Hepatocyte (in vitro differentiated cells): ENCODE results near the gene MKRN2OS. TPM values are rescaled to one million over a fixed set of nuclear protein-coding genes. Genes with fewer than 3 reads are reported as not detected.
A peak's percentile ranks its signal among the peaks of the same experiment; 100 is the strongest.

Experiments
- DNase-seq: peaks from one replicate; pipeline ENCODE4 v3.0.0-alpha.2; 2016; ENCODE audit warnings: low spot score
- H2AFZ ChIP-seq: fragments of 200-600 bp; sonication (generic); 2 replicates; pipeline ENCODE4 v1.6.0; 2016; ENCODE audit warnings: antibody characterized with exemption, mild to moderate bottlenecking
- H3K27ac ChIP-seq: fragments of 200-600 bp; sonication (generic); 2 replicates; pipeline ENCODE4 v1.5.1; 2016; ENCODE audit warnings: mild to moderate bottlenecking
- H3K27me3 ChIP-seq: fragments of 200-600 bp; sonication (generic); 2 replicates; pipeline ENCODE4 v1.6.1; 2016
- H3K36me3 ChIP-seq: fragments of 200-600 bp; sonication (generic); replicated peaks from 2 replicates; pipeline ENCODE4 v1.5.1; 2016; ENCODE audit warnings: low read depth; ENCODE audit not compliant: insufficient read depth
- H3K4me1 ChIP-seq: fragments of 200-600 bp; sonication (generic); 2 replicates; pipeline ENCODE4 v1.5.1; 2016; ENCODE audit warnings: mild to moderate bottlenecking, moderate library complexity; ENCODE audit not compliant: insufficient read depth
- H3K4me2 ChIP-seq: fragments of 200-600 bp; sonication (generic); 2 replicates; pipeline ENCODE4 v1.6.0; 2016
- H3K4me3 ChIP-seq: fragments of 200-600 bp; sonication (generic); 2 replicates; pipeline ENCODE4 v1.5.1; 2016; ENCODE audit warnings: mild to moderate bottlenecking
- H3K79me2 ChIP-seq: fragments of 200-600 bp; sonication (generic); 2 replicates; pipeline ENCODE4 v1.6.0; 2017; ENCODE audit warnings: mild to moderate bottlenecking
- H3K9me2 ChIP-seq: fragments of 200-600 bp; sonication (generic); replicated peaks from 2 replicates; pipeline ENCODE4 v1.6.0; 2017; ENCODE audit warnings: mild to moderate bottlenecking; ENCODE audit not compliant: insufficient read depth
- H3K9me3 ChIP-seq: fragments of 200-600 bp; sonication (generic); 2 replicates; pipeline ENCODE4 v1.5.1; 2016; ENCODE audit warnings: low read depth, mild to moderate bottlenecking
- H4K20me1 ChIP-seq: fragments of 200-600 bp; sonication (generic); 2 replicates; pipeline ENCODE4 v1.6.0; 2016; ENCODE audit warnings: mild to moderate bottlenecking; ENCODE audit not compliant: insufficient read depth, poor library complexity, severe bottlenecking
- EZH2 ChIP-seq: fragments of 200-600 bp; sonication (generic); IDR thresholded peaks from 2 replicates; pipeline ENCODE4 v1.6.1; 2016; ENCODE audit warnings: antibody characterized with exemption, mild to moderate bottlenecking, borderline replicate concordance
- EZH2phosphoT487 ChIP-seq: fragments of 200-600 bp; sonication (generic); IDR thresholded peaks from one replicate; pipeline ENCODE4 v1.6.1; 2018; ENCODE audit warnings: antibody characterized with exemption, mild to moderate bottlenecking, low read depth, moderate library complexity; ENCODE audit not compliant: unreplicated experiment, severe bottlenecking
- WGBS: methylation state at CpG from one replicate; pipeline ENCODE4 v1.1.6; 2016; ENCODE audit warnings: low lambda C conversion rate; ENCODE audit errors: missing lambda C conversion rate; 5-methylcytosine and 5-hydroxymethylcytosine counted together
- polyA plus RNA-seq: library from polyadenylated mRNA; unstranded; fragments of >200 nt; fragmentation: Nextera tagmentation; extraction: Ambion mirVana; gene quantifications from 2 replicates; pipeline ENCODE4 v1.2.1, GENCODE V29; 2016
- small RNA-seq: library from RNA; depleted of rRNA; stranded (forward); fragments of <200 nt; gene quantifications from one replicate; pipeline ENCODE3, GENCODE V24; 2014
- total RNA-seq: library from RNA; depleted of rRNA; stranded (reverse); fragments of >200 nt; gene quantifications from 2 replicates; pipeline ENCODE4 v1.2.3, GENCODE V29; 2014
- TF ChIP-seq, protein P1 (sequence below): fragments of 200-600 bp; sonication (generic); IDR thresholded peaks from 2 replicates; pipeline ENCODE4 v1.5.1; 2016; ENCODE audit warnings: antibody characterized with exemption, mild to moderate bottlenecking; ENCODE audit not compliant: poor library complexity

The MKRN2OS gene
- total and polyA plus RNA-seq, 2 experiments from 2014 or later: 3.0 to 3.3 TPM

GRCh38 chr3:12489832-12490231, 55.5 kb downstream of the MKRN2OS start:
- Histone ChIP-seq H3K36me3 (no peaks in the 10 kb centered on the region), H3K27ac (peak overlapping the region; percentile 8), H3K27me3 (no peaks in the 10 kb centered on the region), H3K9me2 (no peaks in the 10 kb centered on the region), H3K4me2 (no peak overlapping the region), H3K9me3 (no peaks in the 10 kb centered on the region), H4K20me1 (no peaks in the 10 kb centered on the region), H2AFZ (no peak overlapping the region), H3K79me2 (peaks cover 21% of the 10 kb centered on the region), H3K4me3 (no peak overlapping the region), H3K4me1 (peaks cover 5% of the 10 kb centered on the region)
- 84% methylated on average over 4 of the region's 4 CpGs for WGBS
- DNase-seq: no peak
- TF ChIP-seq, protein P1, sequence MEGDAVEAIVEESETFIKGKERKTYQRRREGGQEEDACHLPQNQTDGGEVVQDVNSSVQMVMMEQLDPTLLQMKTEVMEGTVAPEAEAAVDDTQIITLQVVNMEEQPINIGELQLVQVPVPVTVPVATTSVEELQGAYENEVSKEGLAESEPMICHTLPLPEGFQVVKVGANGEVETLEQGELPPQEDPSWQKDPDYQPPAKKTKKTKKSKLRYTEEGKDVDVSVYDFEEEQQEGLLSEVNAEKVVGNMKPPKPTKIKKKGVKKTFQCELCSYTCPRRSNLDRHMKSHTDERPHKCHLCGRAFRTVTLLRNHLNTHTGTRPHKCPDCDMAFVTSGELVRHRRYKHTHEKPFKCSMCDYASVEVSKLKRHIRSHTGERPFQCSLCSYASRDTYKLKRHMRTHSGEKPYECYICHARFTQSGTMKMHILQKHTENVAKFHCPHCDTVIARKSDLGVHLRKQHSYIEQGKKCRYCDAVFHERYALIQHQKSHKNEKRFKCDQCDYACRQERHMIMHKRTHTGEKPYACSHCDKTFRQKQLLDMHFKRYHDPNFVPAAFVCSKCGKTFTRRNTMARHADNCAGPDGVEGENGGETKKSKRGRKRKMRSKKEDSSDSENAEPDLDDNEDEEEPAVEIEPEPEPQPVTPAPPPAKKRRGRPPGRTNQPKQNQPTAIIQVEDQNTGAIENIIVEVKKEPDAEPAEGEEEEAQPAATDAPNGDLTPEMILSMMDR: no peak
- TF ChIP-seq EZH2phosphoT487 (no peak), EZH2 (no peak)

Small RNAs within 50 kb of the gene (small RNA-seq; reads per million reads assigned to genes)
- gene RF00017: not detected
- gene RNA5SP123: 0.19 reads per million
- gene RNU6-377P: not detected

Other genes starting within 250 kb of the MKRN2OS start
- 7.8 and 9.6 TPM in 2 replicates for gene TSEN2, start 61.0 kb downstream of the MKRN2OS start, total RNA-seq
- 17.8 and 23.2 TPM in 2 replicates for gene TSEN2, start 61.0 kb downstream of the MKRN2OS start, polyA plus RNA-seq
- 29.2 and 30.1 TPM in 2 replicates for gene MKRN2, start 11.6 kb upstream of the MKRN2OS start, total RNA-seq
- gene MKRN2, start 11.6 kb upstream of the MKRN2OS start, polyA plus RNA-seq: 22.6 and 24.6 TPM in 2 replicates
- gene RAF1, start 118.6 kb upstream of the MKRN2OS start, total RNA-seq: 114 and 118 TPM in 2 replicates
- gene RAF1, start 118.6 kb upstream of the MKRN2OS start, polyA plus RNA-seq: 78.0 and 79.8 TPM in 2 replicates
- 0.52 TPM in 1 of 2 replicates, not detected in the other for gene TMEM40, start 213.8 kb upstream of the MKRN2OS start, total RNA-seq
- gene TMEM40, start 213.8 kb upstream of the MKRN2OS start, polyA plus RNA-seq: 0.68 and 1.6 TPM in 2 replicates